Ovary (tissue), 9 donors: Measurements from ENCODE around the gene ZNF213. TPM values are rescaled to one million over a fixed set of nuclear protein-coding genes. Genes with fewer than 3 reads are reported as not detected.

Source experiments
- DNase-seq, 5 donors: peaks; one replicate each; pipeline ENCODE4 v3.0.0-alpha.2; 2019 to 2020
- H3K27ac ChIP-seq, 2 donors: fragments of 200-600 bp; one replicate each; pipeline versions ENCODE4 v1.5.1 to v1.8.0; 2019 to 2022
- H3K27me3 ChIP-seq: fragments of 200-600 bp; one replicate; pipeline ENCODE4 v1.8.0; 2022
- H3K36me3 ChIP-seq: fragments of 200-600 bp; sonication (generic); one replicate; pipeline ENCODE4 v1.5.1; 2019
- H3K4me1 ChIP-seq: one replicate; pipeline ENCODE4 v1.8.1; 2013; ENCODE audit warnings: mild to moderate bottlenecking, moderate library complexity; ENCODE audit not compliant: insufficient read depth
- H3K4me3 ChIP-seq: fragments of 200-600 bp; sonication (generic); one replicate; pipeline ENCODE4 v1.5.1; 2017
- H3K9me3 ChIP-seq, 2 donors: fragments of 200-600 bp in 1 of 2; sonication (generic) in 1 of 2; one replicate each; pipeline versions ENCODE4 v1.5.1 to v1.8.1; 2013 to 2019; ENCODE audit warnings: mild to moderate bottlenecking in 1 of 2, moderate library complexity in 1 of 2
- EP300 ChIP-seq: sonication (generic); formaldehyde crosslinking; IDR thresholded peaks from one replicate; pipeline ENCODE4 v1.6.1; 2017; ENCODE audit warnings: antibody characterized with exemption
- POLR2A ChIP-seq: fragments of 450-650 bp; IDR thresholded peaks from one replicate; pipeline ENCODE4 v1.6.1; 2017; ENCODE audit warnings: antibody characterized with exemption, mild to moderate bottlenecking, moderate library complexity
- WGBS, 3 donors: extraction: QIAGEN DNeasy Blood & Tissue Kit in 1 of 3; methylation state at CpG; one replicate each; pipeline versions ENCODE4 v1.1.5 to v1.1.7; 2013 to 2017; 5-methylcytosine and 5-hydroxymethylcytosine counted together
- intact Hi-C, 4 donors: fragments of 100-400 bp; cut with DNase I; formaldehyde crosslinking; loops; one replicate each; pipeline versions ENCODE4 v1.11.0 to v1.15.1; 2022 to 2023
- polyA plus RNA-seq, 2 donors: library from polyadenylated mRNA; stranded (reverse); fragments of 200-250 nt in 1 of 2; fragments of 350-450 nt in 1 of 2; fragmentation: Illumina TruSeq in 1 of 2; extraction: RNeasy Lipid Tissue Mini Kit (QIAGEN cat#74804) in 1 of 2; gene quantifications; one replicate each; pipeline ENCODE4 v1.2.3, GENCODE V29; 2013 to 2014
- total RNA-seq, 7 donors: library from RNA; depleted of rRNA in 2 of 7; stranded (reverse); fragments of >200 nt in 2 of 7; fragmentation: NEBNext Ultra II Directional in 3 of 7; extraction: Animal tissue kit (Norgen Biotek cat#: 25700) in 3 of 7; gene quantifications; one replicate each; pipeline versions ENCODE4 v1.1.0 to v1.2.4, GENCODE V29; 2016 to 2023
- TF ChIP-seq, protein P1 (sequence below), 3 donors: fragments of 450-650 bp in 2 of 3; fragments of 200-600 bp in 1 of 3; IDR thresholded peaks; one replicate each; pipeline versions ENCODE4 v1.5.1 to v1.8.0; 2016 to 2022; ENCODE audit warnings: antibody characterized with exemption in 3 of 3, mild to moderate bottlenecking in 1 of 3
- donor health status: DM: no; HTN: no; CAD: no; lungs with moderate emphysema.
- donor health status: DM: no; HTN: no; CAD: no.
- donor health status: Bipolar disorder and iron deficiency.
- donor health status: DM: yes; HTN: yes; CAD: no.
- donor health status: DM: no; HTN: no; CAD: no.
- donor health status: DM: yes; HTN: yes; CAD: no.

ZNF213 gene
- total and polyA plus RNA-seq, 9 donors, result 0.95 to 18.9 (median 11.4) TPM

GRCh38 chr16:3149193-3149530, 14.3 kb downstream of the ZNF213 start:
- Histone ChIP-seq H3K36me3 (no peaks in the 10 kb centered on the region), H3K9me3 (no peaks in the 10 kb centered on the region), H3K27me3 (no peaks in the 10 kb centered on the region), H3K4me3 (no peak overlapping the region), H3K4me1 (peaks cover 4% of the 10 kb centered on the region), H3K27ac (no peak overlapping the region)
- TF ChIP-seq, protein P1, sequence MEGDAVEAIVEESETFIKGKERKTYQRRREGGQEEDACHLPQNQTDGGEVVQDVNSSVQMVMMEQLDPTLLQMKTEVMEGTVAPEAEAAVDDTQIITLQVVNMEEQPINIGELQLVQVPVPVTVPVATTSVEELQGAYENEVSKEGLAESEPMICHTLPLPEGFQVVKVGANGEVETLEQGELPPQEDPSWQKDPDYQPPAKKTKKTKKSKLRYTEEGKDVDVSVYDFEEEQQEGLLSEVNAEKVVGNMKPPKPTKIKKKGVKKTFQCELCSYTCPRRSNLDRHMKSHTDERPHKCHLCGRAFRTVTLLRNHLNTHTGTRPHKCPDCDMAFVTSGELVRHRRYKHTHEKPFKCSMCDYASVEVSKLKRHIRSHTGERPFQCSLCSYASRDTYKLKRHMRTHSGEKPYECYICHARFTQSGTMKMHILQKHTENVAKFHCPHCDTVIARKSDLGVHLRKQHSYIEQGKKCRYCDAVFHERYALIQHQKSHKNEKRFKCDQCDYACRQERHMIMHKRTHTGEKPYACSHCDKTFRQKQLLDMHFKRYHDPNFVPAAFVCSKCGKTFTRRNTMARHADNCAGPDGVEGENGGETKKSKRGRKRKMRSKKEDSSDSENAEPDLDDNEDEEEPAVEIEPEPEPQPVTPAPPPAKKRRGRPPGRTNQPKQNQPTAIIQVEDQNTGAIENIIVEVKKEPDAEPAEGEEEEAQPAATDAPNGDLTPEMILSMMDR (IDR thresholded peaks at IDR 0.05), result no peak
- WGBS, 3 donors, result 90 to 97% (median 97%) methylated on average over 6 of the region's 6 CpGs
- peak in 1 of 5 donors; percentile 41 for DNase-seq
- intact Hi-C loops, result no loop called here

- intact Hi-C loops, result no loop called here
- 6 to 8% (median 7%) methylated on average over 31 to 41 of the region's 41 CpGs for WGBS, 3 donors
- peak overlapping the region; percentile 3 to 43 for H3K27ac ChIP-seq
- H3K36me3 ChIP-seq, result no peaks in the 10 kb centered on the region
- peak; percentile 63 to 81 (median 74) for DNase-seq
- TF ChIP-seq, protein P1 (IDR thresholded peaks at IDR 0.05), result peak in 1 of 3 donors; percentile 37
- TF ChIP-seq POLR2A, result no peak
- H3K4me1 ChIP-seq, result peaks cover 4% of the 10 kb centered on the region
- no peaks in the 10 kb centered on the region for H3K27me3 ChIP-seq
- H3K4me3 ChIP-seq, result peak overlapping the region; percentile 58
- H3K9me3 ChIP-seq, result no peaks in the 10 kb centered on the region
Measured at GRCh38 chr16:3149630-3150345, 15.0 kb downstream of the ZNF213 start.

GRCh38 chr16:3150346-3151218, 15.8 kb downstream of the ZNF213 start:
- Histone ChIP-seq H3K4me1 (peaks cover 4% of the 10 kb centered on the region), H3K36me3 (no peaks in the 10 kb centered on the region), H3K27me3 (no peaks in the 10 kb centered on the region), H3K27ac (peak overlapping the region; percentile 5 to 43), H3K4me3 (peak overlapping the region; percentile 58), H3K9me3 (no peaks in the 10 kb centered on the region)
- intact Hi-C loops, result no loop called here
- DNase-seq, result peak; percentile 94 to 96 (median 96)
- 0 to 3% (median 1%) methylated on average over 37 to 62 of the region's 62 CpGs for WGBS, 3 donors
- TF ChIP-seq EP300 (no peak), POLR2A (peak; percentile 24)
- TF ChIP-seq, protein P1 (IDR thresholded peaks at IDR 0.05), result no peak

DNA sequence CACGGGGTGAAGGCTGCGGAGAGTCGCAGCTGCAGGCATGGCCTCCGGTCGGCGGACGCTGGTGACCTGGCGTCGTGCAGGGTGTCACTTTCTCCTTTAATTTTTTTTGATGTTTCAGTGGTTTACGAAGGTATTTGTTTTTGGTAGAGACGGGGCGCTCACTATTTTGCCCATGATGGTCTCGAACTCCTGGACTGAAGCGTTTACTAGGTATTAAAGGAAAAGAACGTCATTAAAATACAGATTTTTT, 17.1 kb downstream of the ZNF213 start:
- Histone ChIP-seq H3K4me3 (peak overlapping the region; percentile 58), H3K36me3 (no peaks in the 10 kb centered on the region), H3K27ac (peak overlapping the region in 1 of 2 donors; percentile 59), H3K27me3 (no peaks in the 10 kb centered on the region), H3K4me1 (peaks cover 4% of the 10 kb centered on the region), H3K9me3 (no peaks in the 10 kb centered on the region)
- DNase-seq, result peak in 3 of 5 donors; percentile 39 to 56 (median 46)
- WGBS, 3 donors, result 1 to 6% (median 4%) methylated on average over 15 of the region's 15 CpGs
- intact Hi-C loops, result no loop called here
- TF ChIP-seq, protein P1 (IDR thresholded peaks at IDR 0.05), result no peak
- TF ChIP-seq EP300 (no peak), POLR2A (no peak)
